Choroid plexus epithelial cell (primary cell): ENCODE measurements around the gene SAE1.
"Not testable (repeated sequence)": the region's sequence is repeated elsewhere in the genome, so short reads cannot be mapped to it uniquely, and the experiment has no call there.

Experiments used
- DNase-seq: peaks from one replicate; pipeline ENCODE4 v3.0.0-alpha.2; 2010; ENCODE audit warnings: low read depth
- H3K4me3 ChIP-seq: 2 replicates; pipeline ENCODE4 v1.5.1; 2011; ENCODE audit warnings: low read depth, mild to moderate bottlenecking, control low read depth, low read length, moderate library complexity
- TF ChIP-seq, protein P1 (sequence below): conservative IDR thresholded peaks from 2 replicates; pipeline ENCODE4 v1.5.1; 2011; ENCODE audit warnings: low read depth, mild to moderate bottlenecking, control low read depth, inconsistent platforms, low read length, moderate library complexity

SAE1 gene

DNA sequence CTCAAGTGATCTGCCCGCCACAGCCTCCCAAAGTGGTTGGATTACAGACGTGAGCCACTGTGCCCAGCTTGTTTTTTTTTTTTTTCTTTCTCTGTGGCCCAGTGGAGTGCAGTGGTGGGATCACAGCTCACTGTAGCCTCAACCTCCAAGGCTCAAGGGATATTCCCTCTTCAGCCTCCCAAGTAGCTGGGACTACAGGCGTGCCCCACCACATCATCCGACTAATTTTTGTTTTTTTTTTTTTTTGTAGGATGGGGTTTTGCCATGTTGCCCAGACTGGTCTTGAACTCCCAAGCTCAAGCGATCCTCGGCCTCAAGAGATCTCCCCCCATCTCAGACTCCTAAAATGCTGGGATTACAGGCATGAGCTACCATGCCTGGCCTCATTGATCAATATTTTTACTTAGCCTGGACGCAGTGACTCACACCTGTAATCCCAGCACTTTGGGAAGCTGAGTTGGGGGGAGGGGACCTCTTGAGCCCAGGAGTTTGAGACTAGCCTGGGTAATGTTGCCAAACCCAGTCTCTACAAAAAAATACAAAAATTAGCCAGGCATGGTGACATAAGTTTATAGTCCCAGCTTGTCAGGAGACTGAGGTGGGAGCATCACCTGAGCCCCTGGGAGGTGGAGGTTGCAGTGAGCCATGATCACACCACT, 1.7 kb downstream of the SAE1 start:
- no peak for DNase-seq
- H3K4me3 ChIP-seq, result peak overlapping the region; percentile 98
- TF ChIP-seq, protein P1, sequence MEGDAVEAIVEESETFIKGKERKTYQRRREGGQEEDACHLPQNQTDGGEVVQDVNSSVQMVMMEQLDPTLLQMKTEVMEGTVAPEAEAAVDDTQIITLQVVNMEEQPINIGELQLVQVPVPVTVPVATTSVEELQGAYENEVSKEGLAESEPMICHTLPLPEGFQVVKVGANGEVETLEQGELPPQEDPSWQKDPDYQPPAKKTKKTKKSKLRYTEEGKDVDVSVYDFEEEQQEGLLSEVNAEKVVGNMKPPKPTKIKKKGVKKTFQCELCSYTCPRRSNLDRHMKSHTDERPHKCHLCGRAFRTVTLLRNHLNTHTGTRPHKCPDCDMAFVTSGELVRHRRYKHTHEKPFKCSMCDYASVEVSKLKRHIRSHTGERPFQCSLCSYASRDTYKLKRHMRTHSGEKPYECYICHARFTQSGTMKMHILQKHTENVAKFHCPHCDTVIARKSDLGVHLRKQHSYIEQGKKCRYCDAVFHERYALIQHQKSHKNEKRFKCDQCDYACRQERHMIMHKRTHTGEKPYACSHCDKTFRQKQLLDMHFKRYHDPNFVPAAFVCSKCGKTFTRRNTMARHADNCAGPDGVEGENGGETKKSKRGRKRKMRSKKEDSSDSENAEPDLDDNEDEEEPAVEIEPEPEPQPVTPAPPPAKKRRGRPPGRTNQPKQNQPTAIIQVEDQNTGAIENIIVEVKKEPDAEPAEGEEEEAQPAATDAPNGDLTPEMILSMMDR, result no peak

DNA sequence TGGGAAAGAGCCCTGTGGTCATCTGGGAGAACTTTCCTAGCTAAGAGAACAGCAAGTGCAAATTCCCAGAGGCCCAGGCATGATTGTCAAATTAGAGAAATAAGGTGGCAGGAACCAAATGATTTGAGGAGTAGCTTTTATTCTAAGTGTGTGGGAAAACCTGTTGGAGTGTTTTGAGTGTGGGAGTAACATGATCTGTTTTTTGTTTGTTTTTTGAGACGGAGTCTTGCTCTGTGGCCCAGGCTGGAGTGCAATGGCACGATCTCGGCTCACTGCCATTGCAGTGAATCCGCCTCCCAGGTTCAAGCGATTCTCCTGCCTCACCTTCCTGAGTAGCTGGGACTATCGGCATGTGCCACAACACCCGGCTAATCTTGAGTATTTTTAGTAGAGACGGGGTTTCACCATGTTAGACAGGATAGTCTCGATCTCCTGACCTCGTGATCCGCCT, 2.4 kb downstream of the SAE1 start:
- H3K4me3 ChIP-seq, result no peak overlapping the region
- DNase-seq, result no peak
- TF ChIP-seq, protein P1, result no peak

DNA sequence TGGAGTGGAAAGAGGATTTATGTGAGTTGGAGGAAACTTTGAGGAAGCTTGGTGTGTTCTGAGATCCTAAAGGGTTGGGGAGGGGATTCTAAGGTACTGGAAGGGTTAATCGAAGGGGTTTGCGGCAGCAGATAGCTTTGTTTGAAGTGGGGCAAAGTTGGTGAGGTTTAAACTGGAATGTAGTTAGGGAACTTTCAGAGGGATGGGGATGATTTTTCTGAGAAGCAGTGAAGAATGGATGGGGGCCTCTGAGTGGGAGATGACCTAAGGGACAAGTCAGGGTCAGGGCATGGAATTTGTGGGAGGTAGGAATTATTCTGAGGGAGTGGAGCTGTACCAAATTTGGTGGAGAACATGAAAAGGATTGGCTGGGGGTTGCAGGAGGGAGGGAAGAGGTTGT, 3.9 kb downstream of the SAE1 start:
- TF ChIP-seq, protein P1, result no peak
- H3K4me3 ChIP-seq, result no peak overlapping the region
- no peak for DNase-seq

DNA sequence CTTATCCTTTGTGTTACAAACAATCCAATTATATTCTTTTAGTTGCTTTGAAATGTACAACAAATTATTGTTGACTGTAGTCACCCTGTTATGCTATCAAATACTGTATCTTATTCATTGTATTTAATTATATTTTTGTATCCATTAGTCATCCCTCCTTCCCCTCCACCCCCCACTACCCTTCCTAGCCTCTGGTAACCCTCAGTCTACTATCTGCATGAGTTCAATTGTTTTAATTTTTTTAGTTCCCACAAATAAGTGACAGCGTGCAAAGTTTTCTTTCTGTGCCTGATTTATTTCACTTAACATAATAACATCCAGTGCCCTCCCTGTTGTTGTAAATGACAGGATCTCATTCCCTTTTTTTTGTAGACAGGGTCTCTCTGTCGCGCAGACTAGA, 4.5 kb downstream of the SAE1 start:
- TF ChIP-seq, protein P1, result no peak
- no peak overlapping the region for H3K4me3 ChIP-seq
- DNase-seq, result no peak

DNA sequence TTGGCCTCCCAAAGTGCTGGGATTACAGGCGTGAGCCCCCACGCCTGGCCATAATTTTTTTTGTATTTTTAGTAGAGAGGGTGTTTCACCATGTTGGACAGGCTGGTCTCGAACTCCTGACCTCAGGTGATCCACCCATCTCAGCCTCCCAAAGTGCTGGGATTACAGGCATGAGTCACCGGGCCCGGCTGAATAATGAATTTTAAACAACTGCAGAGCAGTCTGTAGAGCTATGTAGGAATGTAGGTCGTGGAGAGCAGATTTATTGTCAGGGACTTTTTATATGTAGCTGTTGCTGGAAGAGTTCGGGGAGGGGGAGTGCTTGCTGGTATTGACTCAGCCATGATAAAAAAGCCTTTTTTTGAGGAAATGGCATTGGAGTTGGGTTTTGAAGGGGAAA, 10.6 kb downstream of the SAE1 start:
- H3K4me3 ChIP-seq, result not testable (repeated sequence)
- peak; percentile 72 for DNase-seq

DNA sequence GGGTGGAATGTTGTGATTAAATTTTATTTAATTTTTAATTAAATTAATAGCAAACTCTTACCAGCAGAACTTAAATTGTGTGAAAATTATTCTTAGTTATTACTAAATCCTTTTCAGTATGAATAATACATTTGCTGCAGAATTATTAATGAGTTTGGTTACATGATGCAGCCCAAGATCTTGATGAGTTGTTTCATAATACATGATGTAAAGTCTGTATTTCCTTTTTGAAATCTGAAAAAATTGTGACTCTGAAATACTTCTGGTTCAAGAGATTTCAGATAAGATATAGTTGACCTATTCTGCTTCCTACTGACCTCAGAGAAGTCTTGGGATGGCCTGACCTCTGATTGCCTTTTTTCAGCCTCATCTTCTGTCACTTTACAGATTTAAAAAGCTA, 11.1 kb downstream of the SAE1 start:
- TF ChIP-seq, protein P1, result no peak
- DNase-seq, result no peak

DNA sequence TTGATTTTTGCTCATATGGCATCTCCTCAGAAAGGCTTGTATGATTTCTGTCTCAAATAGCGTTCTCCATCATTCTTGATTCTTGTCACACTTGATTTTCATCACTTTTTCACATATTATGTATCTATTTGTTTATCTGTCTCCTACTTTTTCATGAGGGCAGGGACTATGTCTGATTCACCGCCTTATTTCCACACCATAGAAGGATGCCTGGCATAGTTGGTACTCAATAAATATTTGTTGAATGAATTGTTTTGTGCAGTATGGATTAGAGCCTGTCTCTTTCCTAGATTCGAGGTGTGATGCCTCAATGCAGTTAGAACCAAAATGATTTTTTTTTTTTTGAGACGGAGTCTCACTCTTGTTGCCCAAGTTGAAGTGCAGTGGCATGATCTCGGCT, 12.1 kb downstream of the SAE1 start:
- TF ChIP-seq, protein P1, result no peak
- H3K4me3 ChIP-seq, result no peak overlapping the region
- DNase-seq, result no peak

More for the DNA sequence above, 11.1 kb downstream of the SAE1 start:
- H3K4me3 ChIP-seq, result no peak overlapping the region
